ENCODE data around the gene KBTBD12.

KBTBD12 gene

DNA sequence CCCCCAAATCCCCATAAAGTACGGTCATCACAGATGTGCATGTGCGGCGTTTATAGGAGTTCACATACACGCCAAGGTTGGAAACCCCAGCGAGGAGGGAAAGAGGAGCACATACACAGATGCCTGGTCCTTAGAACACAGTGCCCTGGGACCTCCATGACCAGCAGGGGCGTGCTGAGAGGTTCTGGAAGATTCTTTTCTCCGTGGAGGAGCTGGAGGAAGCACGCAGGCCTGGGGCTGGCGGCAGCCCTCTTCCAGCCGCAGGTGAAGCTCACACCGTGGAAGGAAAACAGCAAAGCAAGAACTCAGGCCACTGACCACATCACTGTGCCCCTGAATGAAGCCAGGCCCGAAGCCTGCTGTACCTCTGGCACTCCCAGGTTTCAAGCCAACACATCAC lies 76.2 kb downstream of the KBTBD12 start:
- Histone ChIP-seq H3K36me3 (ENCODE audit: control insufficient read depth, insufficient read depth, low read length) (no peaks in the 10 kb centered on the region), H3K9me3 (ENCODE audit: control insufficient read depth, low read length) (no peaks in the 10 kb centered on the region), H3K4me3 (ENCODE audit: low read depth, low read length) (no peak overlapping the region), H3K27me3 (ENCODE audit: control insufficient read depth, insufficient read depth, low read length) (no peaks in the 10 kb centered on the region), H3K4me1 (no peaks in the 10 kb centered on the region), H3K27ac (no peak overlapping the region), H2AFZ (no peak overlapping the region), H3K79me2 (no peaks in the 10 kb centered on the region), H3K9ac (no peak overlapping the region), H3K4me2 (ENCODE audit: low read length) (no peak overlapping the region)
- no peak for TF ChIP-seq CTCF (IDR thresholded peaks at IDR 0.05)

- Histone ChIP-seq H3K79me2 (no peaks in the 10 kb centered on the region), H3K4me3 (ENCODE audit: low read depth, low read length) (no peak overlapping the region), H3K36me3 (ENCODE audit: control insufficient read depth, insufficient read depth, low read length) (no peaks in the 10 kb centered on the region), H3K9ac (no peak overlapping the region), H3K27me3 (ENCODE audit: control insufficient read depth, insufficient read depth, low read length) (no peaks in the 10 kb centered on the region), H2AFZ (no peak overlapping the region), H3K4me1 (no peaks in the 10 kb centered on the region), H3K4me2 (ENCODE audit: low read length) (no peak overlapping the region), H3K9me3 (ENCODE audit: control insufficient read depth, low read length) (no peaks in the 10 kb centered on the region), H3K27ac (no peak overlapping the region)
- no peak for TF ChIP-seq CTCF (IDR thresholded peaks at IDR 0.05)
These were observed 76.6 kb downstream of the KBTBD12 start for GRCh38 chr3:127991681-127992080.

- Histone ChIP-seq H2AFZ (no peak overlapping the region), H3K4me3 (ENCODE audit: low read depth, low read length) (no peak overlapping the region), H3K9ac (no peak overlapping the region), H3K9me3 (ENCODE audit: control insufficient read depth, low read length) (no peaks in the 10 kb centered on the region), H3K4me2 (ENCODE audit: low read length) (no peak overlapping the region), H3K4me1 (no peaks in the 10 kb centered on the region), H3K36me3 (ENCODE audit: control insufficient read depth, insufficient read depth, low read length) (no peaks in the 10 kb centered on the region), H3K27me3 (ENCODE audit: control insufficient read depth, insufficient read depth, low read length) (no peaks in the 10 kb centered on the region), H3K27ac (no peak overlapping the region), H3K79me2 (no peaks in the 10 kb centered on the region)
- TF ChIP-seq CTCF (IDR thresholded peaks at IDR 0.05) = no peak
These were observed 77.1 kb downstream of the KBTBD12 start for GRCh38 chr3:127992127-127992526.

DNA sequence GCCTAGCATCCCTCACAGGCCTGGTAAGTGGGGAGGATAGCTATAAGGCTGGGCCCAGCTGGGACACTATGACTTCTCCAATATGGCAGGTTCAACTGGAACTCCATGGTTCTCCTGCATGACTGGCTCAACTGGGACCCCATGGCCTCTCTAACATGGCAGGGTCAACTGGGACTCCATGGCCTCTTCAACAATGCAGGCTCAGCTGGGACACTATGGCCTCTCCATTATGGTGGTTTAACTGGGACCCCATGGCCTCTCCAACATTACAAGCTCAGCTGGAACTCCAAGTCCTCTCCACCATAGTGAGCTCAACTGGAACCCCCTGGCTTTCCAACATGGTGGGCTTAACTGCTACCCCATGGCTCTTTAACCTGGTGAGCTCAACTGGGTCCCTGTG lies 79.0 kb downstream of the KBTBD12 start:
- no peaks in the 10 kb centered on the region for H3K36me3 ChIP-seq (ENCODE audit: control insufficient read depth, insufficient read depth, low read length)
- H3K79me2 ChIP-seq = no peaks in the 10 kb centered on the region
- H3K9me3 ChIP-seq (ENCODE audit: control insufficient read depth, low read length) = no peaks in the 10 kb centered on the region
- no peak overlapping the region for H3K4me3 ChIP-seq (ENCODE audit: low read depth, low read length)
- no peak overlapping the region for H2AFZ ChIP-seq
- no peak overlapping the region for H3K4me2 ChIP-seq (ENCODE audit: low read length)
- TF ChIP-seq CTCF (IDR thresholded peaks at IDR 0.05) = no peak
- no peaks in the 10 kb centered on the region for H3K27me3 ChIP-seq (ENCODE audit: control insufficient read depth, insufficient read depth, low read length)
- no peaks in the 10 kb centered on the region for H3K4me1 ChIP-seq
- no peak overlapping the region for H3K9ac ChIP-seq
- no peak overlapping the region for H3K27ac ChIP-seq

- TF ChIP-seq CTCF (IDR thresholded peaks at IDR 0.05) = no peak
- no peak overlapping the region for H3K9ac ChIP-seq
- no peaks in the 10 kb centered on the region for H3K79me2 ChIP-seq
- no peak overlapping the region for H3K4me3 ChIP-seq (ENCODE audit: low read depth, low read length)
- H3K27ac ChIP-seq = no peak overlapping the region
- no peak overlapping the region for H3K4me2 ChIP-seq (ENCODE audit: low read length)
- H3K4me1 ChIP-seq = no peaks in the 10 kb centered on the region
- H2AFZ ChIP-seq = no peak overlapping the region
- H3K36me3 ChIP-seq (ENCODE audit: control insufficient read depth, insufficient read depth, low read length) = no peaks in the 10 kb centered on the region
- H3K27me3 ChIP-seq (ENCODE audit: control insufficient read depth, insufficient read depth, low read length) = no peaks in the 10 kb centered on the region
- H3K9me3 ChIP-seq (ENCODE audit: control insufficient read depth, low read length) = no peaks in the 10 kb centered on the region
These were observed 82.0 kb downstream of the KBTBD12 start for GRCh38 chr3:127997016-127997415.

Data from parathyroid adenoma (tissue), 2 donors.